ENCODE measurements around the gene DIP2C. TPM values are rescaled to one million over a fixed set of nuclear protein-coding genes. Genes with fewer than 3 reads are reported as not detected.

The DIP2C gene
- total RNA-seq, 1 experiment from 2014 or later = 4.6 TPM

GRCh38 chr10:625751-626711 lies 63.4 kb downstream of the DIP2C start:
- no peak for DNase-seq (ENCODE audit: low read depth)

GRCh38 chr10:625333-625696 lies 64.2 kb downstream of the DIP2C start:
- no peak for DNase-seq (ENCODE audit: low read depth)

- DNase-seq (ENCODE audit: low read depth) = peak; percentile 71
Observed at GRCh38 chr10:624605-625332, 64.7 kb downstream of the DIP2C start.

- DNase-seq (ENCODE audit: low read depth) = no peak
Observed at GRCh38 chr10:624312-624604, 65.2 kb downstream of the DIP2C start.

GRCh38 chr10:623477-624311 lies 65.8 kb downstream of the DIP2C start:
- DNase-seq (ENCODE audit: low read depth) = no peak

- no peak for DNase-seq (ENCODE audit: low read depth)
Observed at GRCh38 chr10:623014-623413, 66.5 kb downstream of the DIP2C start.

GRCh38 chr10:621981-622740 lies 67.3 kb downstream of the DIP2C start:
- DNase-seq (ENCODE audit: low read depth) = no peak

GRCh38 chr10:621513-621912 lies 68.0 kb downstream of the DIP2C start:
- no peak for DNase-seq (ENCODE audit: low read depth)

- DNase-seq (ENCODE audit: low read depth) = no peak
Observed at GRCh38 chr10:620971-621370, 68.5 kb downstream of the DIP2C start.

- DNase-seq (ENCODE audit: low read depth) = no peak
Observed at GRCh38 chr10:620417-620816, 69.1 kb downstream of the DIP2C start.

GRCh38 chr10:619710-620109 lies 69.8 kb downstream of the DIP2C start:
- DNase-seq (ENCODE audit: low read depth) = no peak

GRCh38 chr10:618229-618989 lies 71.1 kb downstream of the DIP2C start:
- DNase-seq (ENCODE audit: low read depth) = no peak

- DNase-seq (ENCODE audit: low read depth) = no peak
Observed at GRCh38 chr10:617471-617870, 72.0 kb downstream of the DIP2C start.

GRCh38 chr10:615583-616152 lies 73.8 kb downstream of the DIP2C start:
- peak; percentile 69 for DNase-seq (ENCODE audit: low read depth)

GRCh38 chr10:614790-615582 lies 74.5 kb downstream of the DIP2C start:
- DNase-seq (ENCODE audit: low read depth) = no peak

GRCh38 chr10:614139-614711 lies 75.2 kb downstream of the DIP2C start:
- no peak for DNase-seq (ENCODE audit: low read depth)

- no peak for DNase-seq (ENCODE audit: low read depth)
Observed at GRCh38 chr10:613271-614138, 76.0 kb downstream of the DIP2C start.

- no peak for DNase-seq (ENCODE audit: low read depth)
Observed at GRCh38 chr10:612696-613095, 76.8 kb downstream of the DIP2C start.
